ENCODE data around the gene MECP2. TPM values are rescaled to one million over a fixed set of nuclear protein-coding genes. Genes with fewer than 3 reads are reported as not detected.

MECP2 gene
- total RNA-seq, 1 donor from 2014 or later, result 60.0 TPM

DNA sequence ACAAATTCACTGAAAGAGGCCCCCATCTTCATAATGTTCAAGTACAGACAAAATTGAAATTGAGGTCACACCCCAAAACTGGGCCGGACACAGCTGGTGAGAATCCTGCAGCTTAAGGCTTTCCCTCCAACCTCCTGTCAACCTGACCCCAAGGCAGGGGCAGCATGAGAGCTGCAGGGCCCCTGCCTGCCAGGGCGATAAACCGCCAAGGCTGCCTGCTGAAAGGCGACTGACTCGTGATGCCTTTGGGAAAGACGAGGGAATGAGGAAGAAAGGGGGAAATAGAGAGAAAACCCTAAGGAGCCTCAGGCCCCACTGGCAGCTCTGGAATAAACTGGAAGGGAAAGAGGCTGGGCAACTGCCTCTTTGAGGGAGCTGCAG lies 70.5 kb downstream of the MECP2 start:
- Mint-ChIP-seq H3K9me3 (ENCODE audit: unreplicated experiment) (no peaks in the 10 kb centered on the region), H3K4me3 (ENCODE audit: unreplicated experiment) (no peak overlapping the region), H3K27me3 (ENCODE audit: unreplicated experiment) (peaks cover 2% of the 10 kb centered on the region), H3K27ac (ENCODE audit: unreplicated experiment) (no peak overlapping the region), H3K36me3 (ENCODE audit: low read depth, unreplicated experiment) (peaks cover 16% of the 10 kb centered on the region), H3K4me1 (ENCODE audit: unreplicated experiment) (peaks cover 7% of the 10 kb centered on the region)
- DNase-seq (ENCODE audit: low spot score), result no peak
- TF ChIP-seq, protein P1, sequence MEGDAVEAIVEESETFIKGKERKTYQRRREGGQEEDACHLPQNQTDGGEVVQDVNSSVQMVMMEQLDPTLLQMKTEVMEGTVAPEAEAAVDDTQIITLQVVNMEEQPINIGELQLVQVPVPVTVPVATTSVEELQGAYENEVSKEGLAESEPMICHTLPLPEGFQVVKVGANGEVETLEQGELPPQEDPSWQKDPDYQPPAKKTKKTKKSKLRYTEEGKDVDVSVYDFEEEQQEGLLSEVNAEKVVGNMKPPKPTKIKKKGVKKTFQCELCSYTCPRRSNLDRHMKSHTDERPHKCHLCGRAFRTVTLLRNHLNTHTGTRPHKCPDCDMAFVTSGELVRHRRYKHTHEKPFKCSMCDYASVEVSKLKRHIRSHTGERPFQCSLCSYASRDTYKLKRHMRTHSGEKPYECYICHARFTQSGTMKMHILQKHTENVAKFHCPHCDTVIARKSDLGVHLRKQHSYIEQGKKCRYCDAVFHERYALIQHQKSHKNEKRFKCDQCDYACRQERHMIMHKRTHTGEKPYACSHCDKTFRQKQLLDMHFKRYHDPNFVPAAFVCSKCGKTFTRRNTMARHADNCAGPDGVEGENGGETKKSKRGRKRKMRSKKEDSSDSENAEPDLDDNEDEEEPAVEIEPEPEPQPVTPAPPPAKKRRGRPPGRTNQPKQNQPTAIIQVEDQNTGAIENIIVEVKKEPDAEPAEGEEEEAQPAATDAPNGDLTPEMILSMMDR (IDR thresholded peaks at IDR 0.05; ENCODE audit: unreplicated experiment), result no peak

DNA sequence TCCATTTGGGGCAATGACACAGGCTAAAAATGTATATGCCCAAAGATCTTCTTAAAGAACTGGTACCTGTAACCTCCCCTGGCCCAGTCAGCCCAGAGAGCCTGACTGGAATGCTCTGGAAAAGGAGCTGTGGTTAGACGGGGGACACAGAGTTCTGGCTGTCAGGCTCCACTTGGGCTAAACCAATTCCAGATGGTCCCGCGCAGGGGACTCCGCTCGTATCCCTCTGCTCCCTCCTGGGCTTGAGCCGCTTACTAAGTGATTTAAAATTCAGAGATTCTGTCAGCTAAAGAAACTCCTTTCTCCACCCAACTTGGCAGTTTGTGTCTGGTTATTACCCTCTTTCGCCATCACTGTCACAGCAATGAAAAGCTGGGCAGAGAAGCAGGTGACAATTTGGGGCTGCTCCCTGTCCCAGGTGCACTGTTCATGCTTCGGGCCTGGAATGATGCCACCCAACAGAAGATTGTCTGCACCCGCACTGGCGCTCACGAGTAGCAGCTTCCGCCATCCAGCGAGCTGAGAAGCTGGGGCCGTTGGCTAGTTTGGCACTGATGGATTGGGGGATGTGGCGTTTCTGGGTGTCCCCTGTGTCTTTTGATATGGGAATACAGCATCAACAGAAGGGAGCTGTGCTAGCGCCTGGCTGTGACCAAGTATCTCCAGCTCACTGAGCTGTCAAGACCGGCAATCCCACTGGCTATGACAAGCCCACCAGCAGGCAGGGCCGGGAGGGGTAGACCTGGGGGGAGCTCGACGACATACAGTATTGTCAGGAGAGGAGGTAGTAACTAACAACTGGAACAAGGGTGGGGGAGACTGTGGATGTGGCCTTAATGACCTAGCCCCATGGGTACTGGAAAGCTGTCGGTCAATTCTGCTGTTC lies 71.1 kb downstream of the MECP2 start:
- Mint-ChIP-seq H3K9me3 (ENCODE audit: unreplicated experiment) (no peaks in the 10 kb centered on the region), H3K27me3 (ENCODE audit: unreplicated experiment) (peaks cover 2% of the 10 kb centered on the region), H3K36me3 (ENCODE audit: low read depth, unreplicated experiment) (peaks cover 11% of the 10 kb centered on the region), H3K4me1 (ENCODE audit: unreplicated experiment) (peaks cover 7% of the 10 kb centered on the region), H3K27ac (ENCODE audit: unreplicated experiment) (no peak overlapping the region), H3K4me3 (ENCODE audit: unreplicated experiment) (no peak overlapping the region)
- DNase-seq (ENCODE audit: low spot score), result no peak
- TF ChIP-seq, protein P1 (IDR thresholded peaks at IDR 0.05; ENCODE audit: unreplicated experiment), result no peak

DNA sequence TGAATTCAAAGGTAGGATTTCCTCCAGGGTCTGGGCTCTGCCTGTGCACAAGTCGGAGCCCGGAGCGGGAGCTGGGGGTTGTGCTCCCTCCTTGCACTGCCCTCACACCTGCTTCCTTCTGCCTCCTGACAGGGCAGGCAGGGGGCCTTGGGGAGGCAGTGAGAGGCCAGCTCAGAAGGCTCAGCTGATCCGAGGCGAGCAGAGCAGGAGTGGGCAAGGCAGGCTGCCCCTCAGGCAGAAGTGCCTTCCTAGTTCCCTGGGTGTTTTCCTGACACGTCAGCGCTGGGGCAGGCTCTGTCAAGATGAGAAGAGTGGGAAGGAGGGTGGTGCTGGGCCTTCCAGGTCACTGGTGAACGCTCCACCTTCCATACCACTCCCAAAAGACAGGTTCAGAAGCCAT lies 72.3 kb downstream of the MECP2 start:
- DNase-seq (ENCODE audit: low spot score), result no peak
- peaks cover 11% of the 10 kb centered on the region for H3K36me3 Mint-ChIP-seq (ENCODE audit: low read depth, unreplicated experiment)

DNA sequence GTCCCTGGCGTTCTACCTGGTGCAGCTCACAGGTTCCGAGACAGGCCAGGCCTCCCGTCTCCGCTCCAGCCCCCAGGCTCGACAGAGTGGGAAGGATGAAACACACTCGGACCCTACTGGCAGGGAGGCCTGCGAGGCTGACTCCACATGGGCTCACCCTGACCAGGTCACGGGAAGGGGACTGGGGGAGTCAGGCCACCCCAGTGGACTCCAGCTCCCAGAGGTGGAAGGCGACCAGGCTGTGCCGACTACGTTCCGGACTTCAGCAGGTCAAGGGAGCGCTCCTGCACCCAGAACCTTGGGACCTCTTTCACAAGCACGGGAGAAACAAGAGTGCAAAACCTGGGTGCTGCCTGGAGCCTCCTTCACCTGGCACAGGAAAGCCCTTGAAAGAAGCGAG lies 73.2 kb downstream of the MECP2 start:
- no peak overlapping the region for H3K4me3 Mint-ChIP-seq (ENCODE audit: unreplicated experiment)
- peaks cover 11% of the 10 kb centered on the region for H3K36me3 Mint-ChIP-seq (ENCODE audit: low read depth, unreplicated experiment)
- H3K27me3 Mint-ChIP-seq (ENCODE audit: unreplicated experiment), result peaks cover 2% of the 10 kb centered on the region
- peaks cover 7% of the 10 kb centered on the region for H3K4me1 Mint-ChIP-seq (ENCODE audit: unreplicated experiment)
- H3K9me3 Mint-ChIP-seq (ENCODE audit: unreplicated experiment), result no peaks in the 10 kb centered on the region
- TF ChIP-seq, protein P1 (IDR thresholded peaks at IDR 0.05; ENCODE audit: unreplicated experiment), result no peak
- H3K27ac Mint-ChIP-seq (ENCODE audit: unreplicated experiment), result no peak overlapping the region
- no peak for DNase-seq (ENCODE audit: low spot score)

More for the DNA sequence above, 72.3 kb downstream of the MECP2 start:
- TF ChIP-seq, protein P1 (IDR thresholded peaks at IDR 0.05; ENCODE audit: unreplicated experiment), result no peak
- peaks cover 2% of the 10 kb centered on the region for H3K27me3 Mint-ChIP-seq (ENCODE audit: unreplicated experiment)
- no peak overlapping the region for H3K27ac Mint-ChIP-seq (ENCODE audit: unreplicated experiment)
- no peak overlapping the region for H3K4me3 Mint-ChIP-seq (ENCODE audit: unreplicated experiment)
- H3K9me3 Mint-ChIP-seq (ENCODE audit: unreplicated experiment), result no peaks in the 10 kb centered on the region
- peaks cover 7% of the 10 kb centered on the region for H3K4me1 Mint-ChIP-seq (ENCODE audit: unreplicated experiment)

All from endothelial cell (in vitro differentiated cells).